Measurements from ENCODE around the gene ADIPOR2. TPM values are rescaled to one million over a fixed set of nuclear protein-coding genes. Genes with fewer than 3 reads are reported as not detected.
A peak's percentile ranks its signal among the peaks of the same experiment; 100 is the strongest.

The ADIPOR2 gene
- polyA plus RNA-seq, 1 experiment: 17.5 TPM

- Histone ChIP-seq H3K27me3 (ENCODE audit: control insufficient read depth, insufficient read depth, low read length) (no peaks in the 10 kb centered on the region), H3K36me3 (ENCODE audit: control insufficient read depth, insufficient read depth, low read length) (peaks cover 12% of the 10 kb centered on the region), H3K4me3 (ENCODE audit: low read depth, low read length) (no peak overlapping the region)
- ChIA-PET CTCF (interaction anchor here (0.9 to 3.3 kb wide), 7 partner anchors 8 to 527 kb away, joined by 3 to 28 read pairs (median 6); no protein-coding TSS in a partner anchor), POLR2A (no interaction called here)
- peak; percentile 56 for DNase-seq (ENCODE audit: low read depth)
- TF ChIP-seq CTCF (IDR thresholded peaks at IDR 0.05; ENCODE audit: insufficient read depth, low read depth, low read length): no peak
These were observed 46.1 kb upstream of the ADIPOR2 start for GRCh38 chr12:1644534-1645438.

DNA sequence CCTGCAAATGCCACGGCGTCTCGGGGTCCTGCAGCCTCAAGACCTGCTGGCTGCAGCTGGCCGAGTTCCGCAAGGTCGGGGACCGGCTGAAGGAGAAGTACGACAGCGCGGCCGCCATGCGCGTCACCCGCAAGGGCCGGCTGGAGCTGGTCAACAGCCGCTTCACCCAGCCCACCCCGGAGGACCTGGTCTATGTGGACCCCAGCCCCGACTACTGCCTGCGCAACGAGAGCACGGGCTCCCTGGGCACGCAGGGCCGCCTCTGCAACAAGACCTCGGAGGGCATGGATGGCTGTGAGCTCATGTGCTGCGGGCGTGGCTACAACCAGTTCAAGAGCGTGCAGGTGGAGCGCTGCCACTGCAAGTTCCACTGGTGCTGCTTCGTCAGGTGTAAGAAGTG, 45.1 kb upstream of the ADIPOR2 start:
- H3K4me3 ChIP-seq (ENCODE audit: low read depth, low read length): no peak overlapping the region
- peaks cover 10% of the 10 kb centered on the region for H3K36me3 ChIP-seq (ENCODE audit: control insufficient read depth, insufficient read depth, low read length)
- CTCF ChIA-PET: interaction anchor here (0.9 to 3.3 kb wide), 5 partner anchors 9 to 145 kb away, joined by 3 to 28 read pairs (median 6); no protein-coding TSS in a partner anchor
- POLR2A ChIA-PET: no interaction called here
- DNase-seq (ENCODE audit: low read depth): no peak
- H3K27me3 ChIP-seq (ENCODE audit: control insufficient read depth, insufficient read depth, low read length): no peaks in the 10 kb centered on the region
- no peak for TF ChIP-seq CTCF (IDR thresholded peaks at IDR 0.05; ENCODE audit: insufficient read depth, low read depth, low read length)

GRCh38 chr12:1646569-1647284, 44.1 kb upstream of the ADIPOR2 start:
- POLR2A ChIA-PET: no interaction called here
- CTCF ChIA-PET: interaction anchor here (1.5 to 4.8 kb wide), 2 partner anchors 12 to 144 kb away, joined by 6 to 45 read pairs; no protein-coding TSS in a partner anchor
- no peak for DNase-seq (ENCODE audit: low read depth)
- TF ChIP-seq CTCF (IDR thresholded peaks at IDR 0.05; ENCODE audit: insufficient read depth, low read depth, low read length): no peak
- Histone ChIP-seq H3K36me3 (ENCODE audit: control insufficient read depth, insufficient read depth, low read length) (peaks cover 10% of the 10 kb centered on the region), H3K4me3 (ENCODE audit: low read depth, low read length) (no peak overlapping the region), H3K27me3 (ENCODE audit: control insufficient read depth, insufficient read depth, low read length) (no peaks in the 10 kb centered on the region)

DNA sequence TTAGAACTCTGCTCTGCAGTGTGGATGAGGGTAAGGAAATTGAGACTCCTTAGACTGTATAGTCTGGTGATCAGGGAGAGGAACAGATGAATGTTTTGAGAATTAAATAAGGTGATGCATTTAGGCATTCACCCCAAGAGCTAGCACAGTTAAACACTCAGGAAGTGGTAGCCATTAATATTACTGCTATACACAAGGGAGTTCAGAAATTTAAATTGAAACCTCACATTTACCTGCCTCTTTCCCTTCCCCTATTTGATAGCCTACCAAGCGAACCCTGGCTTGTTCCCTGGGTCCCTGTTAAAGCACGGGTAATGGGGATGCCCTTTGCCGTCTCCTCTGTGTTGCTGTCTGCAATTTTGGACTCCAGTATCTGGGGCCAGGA, 43.6 kb upstream of the ADIPOR2 start:
- no peak for TF ChIP-seq CTCF (IDR thresholded peaks at IDR 0.05; ENCODE audit: insufficient read depth, low read depth, low read length)
- Histone ChIP-seq H3K27me3 (ENCODE audit: control insufficient read depth, insufficient read depth, low read length) (no peaks in the 10 kb centered on the region), H3K36me3 (ENCODE audit: control insufficient read depth, insufficient read depth, low read length) (peaks cover 10% of the 10 kb centered on the region), H3K4me3 (ENCODE audit: low read depth, low read length) (no peak overlapping the region)
- ChIA-PET CTCF (interaction anchor here (1.5 to 4.8 kb wide), 2 partner anchors 12 to 143 kb away, joined by 6 to 45 read pairs; no protein-coding TSS in a partner anchor), POLR2A (no interaction called here)
- DNase-seq (ENCODE audit: low read depth): no peak
